Amygdala (tissue), 56 donors: ENCODE results near the gene PLCL2.

Experiments
- DNase-seq, 56 donors: peaks; one replicate each; lab custom pipeline; 2025; lab: John Stamatoyannopoulos, UW

Gene PLCL2

GRCh38 chr3:17135696-17136095, 250.9 kb downstream of the PLCL2 start:
- DNase-seq, result no peak

GRCh38 chr3:17136136-17136721, 251.5 kb downstream of the PLCL2 start:
- DNase-seq, result no peak

- DNase-seq, result no peak
Measured at GRCh38 chr3:17137321-17137826, 252.6 kb downstream of the PLCL2 start.

- DNase-seq, result no peak
Measured at GRCh38 chr3:17138246-17139039, 253.7 kb downstream of the PLCL2 start.
